ENCODE results near the gene PARL.

- TF ChIP-seq, protein P1, sequence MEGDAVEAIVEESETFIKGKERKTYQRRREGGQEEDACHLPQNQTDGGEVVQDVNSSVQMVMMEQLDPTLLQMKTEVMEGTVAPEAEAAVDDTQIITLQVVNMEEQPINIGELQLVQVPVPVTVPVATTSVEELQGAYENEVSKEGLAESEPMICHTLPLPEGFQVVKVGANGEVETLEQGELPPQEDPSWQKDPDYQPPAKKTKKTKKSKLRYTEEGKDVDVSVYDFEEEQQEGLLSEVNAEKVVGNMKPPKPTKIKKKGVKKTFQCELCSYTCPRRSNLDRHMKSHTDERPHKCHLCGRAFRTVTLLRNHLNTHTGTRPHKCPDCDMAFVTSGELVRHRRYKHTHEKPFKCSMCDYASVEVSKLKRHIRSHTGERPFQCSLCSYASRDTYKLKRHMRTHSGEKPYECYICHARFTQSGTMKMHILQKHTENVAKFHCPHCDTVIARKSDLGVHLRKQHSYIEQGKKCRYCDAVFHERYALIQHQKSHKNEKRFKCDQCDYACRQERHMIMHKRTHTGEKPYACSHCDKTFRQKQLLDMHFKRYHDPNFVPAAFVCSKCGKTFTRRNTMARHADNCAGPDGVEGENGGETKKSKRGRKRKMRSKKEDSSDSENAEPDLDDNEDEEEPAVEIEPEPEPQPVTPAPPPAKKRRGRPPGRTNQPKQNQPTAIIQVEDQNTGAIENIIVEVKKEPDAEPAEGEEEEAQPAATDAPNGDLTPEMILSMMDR (IDR thresholded peaks at IDR 0.05; ENCODE audit: control extremely low read depth in 1 of 3, insufficient read depth in 1 of 3, low read depth in 1 of 3, low read length in 3 of 3) = no peak
- no peak for TF ChIP-seq SIRT6 (IDR thresholded peaks at IDR 0.05; ENCODE audit: low read length)
- TF ChIP-seq YY1 (IDR thresholded peaks at IDR 0.05; ENCODE audit: low read depth, low read length) = no peak
- no peak for TF ChIP-seq POLR2A (IDR thresholded peaks at IDR 0.05; ENCODE audit: control extremely low read depth in 1 of 2, low read depth in 2 of 2, low read length in 2 of 2)
- no peak for TF ChIP-seq POLR2AphosphoS5 (IDR thresholded peaks at IDR 0.05; ENCODE audit: low read depth, low read length)
- TF ChIP-seq, protein P2, sequence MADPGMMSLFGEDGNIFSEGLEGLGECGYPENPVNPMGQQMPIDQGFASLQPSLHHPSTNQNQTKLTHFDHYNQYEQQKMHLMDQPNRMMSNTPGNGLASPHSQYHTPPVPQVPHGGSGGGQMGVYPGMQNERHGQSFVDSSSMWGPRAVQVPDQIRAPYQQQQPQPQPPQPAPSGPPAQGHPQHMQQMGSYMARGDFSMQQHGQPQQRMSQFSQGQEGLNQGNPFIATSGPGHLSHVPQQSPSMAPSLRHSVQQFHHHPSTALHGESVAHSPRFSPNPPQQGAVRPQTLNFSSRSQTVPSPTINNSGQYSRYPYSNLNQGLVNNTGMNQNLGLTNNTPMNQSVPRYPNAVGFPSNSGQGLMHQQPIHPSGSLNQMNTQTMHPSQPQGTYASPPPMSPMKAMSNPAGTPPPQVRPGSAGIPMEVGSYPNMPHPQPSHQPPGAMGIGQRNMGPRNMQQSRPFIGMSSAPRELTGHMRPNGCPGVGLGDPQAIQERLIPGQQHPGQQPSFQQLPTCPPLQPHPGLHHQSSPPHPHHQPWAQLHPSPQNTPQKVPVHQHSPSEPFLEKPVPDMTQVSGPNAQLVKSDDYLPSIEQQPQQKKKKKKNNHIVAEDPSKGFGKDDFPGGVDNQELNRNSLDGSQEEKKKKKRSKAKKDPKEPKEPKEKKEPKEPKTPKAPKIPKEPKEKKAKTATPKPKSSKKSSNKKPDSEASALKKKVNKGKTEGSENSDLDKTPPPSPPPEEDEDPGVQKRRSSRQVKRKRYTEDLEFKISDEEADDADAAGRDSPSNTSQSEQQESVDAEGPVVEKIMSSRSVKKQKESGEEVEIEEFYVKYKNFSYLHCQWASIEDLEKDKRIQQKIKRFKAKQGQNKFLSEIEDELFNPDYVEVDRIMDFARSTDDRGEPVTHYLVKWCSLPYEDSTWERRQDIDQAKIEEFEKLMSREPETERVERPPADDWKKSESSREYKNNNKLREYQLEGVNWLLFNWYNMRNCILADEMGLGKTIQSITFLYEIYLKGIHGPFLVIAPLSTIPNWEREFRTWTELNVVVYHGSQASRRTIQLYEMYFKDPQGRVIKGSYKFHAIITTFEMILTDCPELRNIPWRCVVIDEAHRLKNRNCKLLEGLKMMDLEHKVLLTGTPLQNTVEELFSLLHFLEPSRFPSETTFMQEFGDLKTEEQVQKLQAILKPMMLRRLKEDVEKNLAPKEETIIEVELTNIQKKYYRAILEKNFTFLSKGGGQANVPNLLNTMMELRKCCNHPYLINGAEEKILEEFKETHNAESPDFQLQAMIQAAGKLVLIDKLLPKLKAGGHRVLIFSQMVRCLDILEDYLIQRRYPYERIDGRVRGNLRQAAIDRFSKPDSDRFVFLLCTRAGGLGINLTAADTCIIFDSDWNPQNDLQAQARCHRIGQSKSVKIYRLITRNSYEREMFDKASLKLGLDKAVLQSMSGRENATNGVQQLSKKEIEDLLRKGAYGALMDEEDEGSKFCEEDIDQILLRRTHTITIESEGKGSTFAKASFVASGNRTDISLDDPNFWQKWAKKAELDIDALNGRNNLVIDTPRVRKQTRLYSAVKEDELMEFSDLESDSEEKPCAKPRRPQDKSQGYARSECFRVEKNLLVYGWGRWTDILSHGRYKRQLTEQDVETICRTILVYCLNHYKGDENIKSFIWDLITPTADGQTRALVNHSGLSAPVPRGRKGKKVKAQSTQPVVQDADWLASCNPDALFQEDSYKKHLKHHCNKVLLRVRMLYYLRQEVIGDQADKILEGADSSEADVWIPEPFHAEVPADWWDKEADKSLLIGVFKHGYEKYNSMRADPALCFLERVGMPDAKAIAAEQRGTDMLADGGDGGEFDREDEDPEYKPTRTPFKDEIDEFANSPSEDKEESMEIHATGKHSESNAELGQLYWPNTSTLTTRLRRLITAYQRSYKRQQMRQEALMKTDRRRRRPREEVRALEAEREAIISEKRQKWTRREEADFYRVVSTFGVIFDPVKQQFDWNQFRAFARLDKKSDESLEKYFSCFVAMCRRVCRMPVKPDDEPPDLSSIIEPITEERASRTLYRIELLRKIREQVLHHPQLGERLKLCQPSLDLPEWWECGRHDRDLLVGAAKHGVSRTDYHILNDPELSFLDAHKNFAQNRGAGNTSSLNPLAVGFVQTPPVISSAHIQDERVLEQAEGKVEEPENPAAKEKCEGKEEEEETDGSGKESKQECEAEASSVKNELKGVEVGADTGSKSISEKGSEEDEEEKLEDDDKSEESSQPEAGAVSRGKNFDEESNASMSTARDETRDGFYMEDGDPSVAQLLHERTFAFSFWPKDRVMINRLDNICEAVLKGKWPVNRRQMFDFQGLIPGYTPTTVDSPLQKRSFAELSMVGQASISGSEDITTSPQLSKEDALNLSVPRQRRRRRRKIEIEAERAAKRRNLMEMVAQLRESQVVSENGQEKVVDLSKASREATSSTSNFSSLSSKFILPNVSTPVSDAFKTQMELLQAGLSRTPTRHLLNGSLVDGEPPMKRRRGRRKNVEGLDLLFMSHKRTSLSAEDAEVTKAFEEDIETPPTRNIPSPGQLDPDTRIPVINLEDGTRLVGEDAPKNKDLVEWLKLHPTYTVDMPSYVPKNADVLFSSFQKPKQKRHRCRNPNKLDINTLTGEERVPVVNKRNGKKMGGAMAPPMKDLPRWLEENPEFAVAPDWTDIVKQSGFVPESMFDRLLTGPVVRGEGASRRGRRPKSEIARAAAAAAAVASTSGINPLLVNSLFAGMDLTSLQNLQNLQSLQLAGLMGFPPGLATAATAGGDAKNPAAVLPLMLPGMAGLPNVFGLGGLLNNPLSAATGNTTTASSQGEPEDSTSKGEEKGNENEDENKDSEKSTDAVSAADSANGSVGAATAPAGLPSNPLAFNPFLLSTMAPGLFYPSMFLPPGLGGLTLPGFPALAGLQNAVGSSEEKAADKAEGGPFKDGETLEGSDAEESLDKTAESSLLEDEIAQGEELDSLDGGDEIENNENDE (IDR thresholded peaks at IDR 0.05; ENCODE audit: insufficient replicate concordance, low read length) = no peak
- TF ChIP-seq MAFK (IDR thresholded peaks at IDR 0.05; ENCODE audit: low read depth, low read length) = no peak
- no peak for TF ChIP-seq BRCA1 (IDR thresholded peaks at IDR 0.05; ENCODE audit: low read depth, low read length)
- TF ChIP-seq, protein P3, sequence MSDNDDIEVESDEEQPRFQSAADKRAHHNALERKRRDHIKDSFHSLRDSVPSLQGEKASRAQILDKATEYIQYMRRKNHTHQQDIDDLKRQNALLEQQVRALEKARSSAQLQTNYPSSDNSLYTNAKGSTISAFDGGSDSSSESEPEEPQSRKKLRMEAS (IDR thresholded peaks at IDR 0.05) = no peak
- TF ChIP-seq ASH2L (IDR thresholded peaks at IDR 0.05; ENCODE audit: low read length) = no peak
- no peak for TF ChIP-seq USF2 (IDR thresholded peaks at IDR 0.05; ENCODE audit: low read length)
- no peak for TF ChIP-seq RAD21 (IDR thresholded peaks at IDR 0.05 in 1 of 2, conservative IDR thresholded peaks at IDR 0.05 in 1 of 2; ENCODE audit: low read depth in 2 of 2, low read length in 2 of 2)
- no peak for TF ChIP-seq EGR1 (IDR thresholded peaks at IDR 0.05; ENCODE audit: borderline replicate concordance, low read depth, low read length)
Measured at GRCh38 chr3:183920416-183920815, 35.7 kb upstream of the PARL start.

All from H1 (cell line).